PFSK-1 (cell line): ENCODE data around the gene F5.

Source experiments
- FOXP2 ChIP-seq: optimal IDR thresholded peaks from 2 replicates; pipeline ENCODE3; 2011; ENCODE audit warnings: borderline replicate concordance, control low read depth, inconsistent platforms; ENCODE audit not compliant: insufficient read depth; ENCODE audit errors: extremely low read length, extremely low read depth
- POLR2AphosphoS5 ChIP-seq: IDR thresholded peaks from 2 replicates; pipeline ENCODE4 v1.6.1; 2012; ENCODE audit warnings: low read depth, mild to moderate bottlenecking, control low read depth, low read length, moderate library complexity
- SIN3A ChIP-seq: IDR thresholded peaks from 2 replicates; pipeline ENCODE4 v1.6.1; 2012; ENCODE audit warnings: mild to moderate bottlenecking, low read length, moderate library complexity, borderline replicate concordance; ENCODE audit not compliant: insufficient read depth
- TAF1 ChIP-seq: IDR thresholded peaks from 2 replicates; pipeline ENCODE4 v1.6.1; 2012; ENCODE audit warnings: low read length, control low read depth, borderline replicate concordance; ENCODE audit not compliant: insufficient read depth
- TF ChIP-seq, protein P1 (sequence below), 2 experiments: IDR thresholded peaks; 2 replicates each; pipeline versions ENCODE4 v1.6.1 to v1.8.0; 2011 to 2012; ENCODE audit warnings: low read depth in 2 of 2, low read length in 2 of 2, control low read depth in 1 of 2, inconsistent platforms in 1 of 2, mild to moderate bottlenecking in 1 of 2, moderate library complexity in 1 of 2; ENCODE audit not compliant: insufficient read depth in 1 of 2

F5 gene

DNA sequence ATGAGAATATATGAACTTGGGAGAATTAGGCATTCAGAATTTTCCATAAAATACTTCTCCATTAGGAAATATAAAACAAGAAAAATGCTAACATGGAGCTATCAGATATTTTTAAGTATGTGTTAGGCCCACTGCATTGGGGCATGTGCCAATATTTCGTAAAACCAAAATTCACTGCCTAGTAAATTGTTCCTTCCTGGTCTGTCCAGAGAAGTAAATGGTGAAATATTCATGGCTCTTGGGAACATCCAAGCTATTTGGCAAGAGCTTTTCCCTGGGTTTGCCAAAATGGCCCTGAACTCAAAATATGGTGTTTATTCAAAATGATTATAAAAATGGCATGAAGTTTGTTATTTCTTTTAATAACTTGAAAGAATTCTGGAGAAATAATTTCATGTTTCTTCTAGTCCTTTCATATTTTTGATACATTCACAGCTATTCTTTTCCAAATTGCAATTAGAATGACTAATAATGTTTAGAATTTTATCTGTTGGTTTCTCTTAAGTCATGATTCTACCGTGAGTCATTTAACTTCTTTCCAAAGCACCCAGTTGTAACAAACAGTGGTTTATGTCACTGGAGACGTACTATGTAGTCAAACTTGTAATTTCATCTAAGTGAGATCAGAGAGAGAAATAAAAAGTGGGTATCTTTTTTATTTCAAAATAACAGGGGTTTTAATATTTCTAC is 74.8 kb downstream of the F5 start:
- TF ChIP-seq, protein P1, sequence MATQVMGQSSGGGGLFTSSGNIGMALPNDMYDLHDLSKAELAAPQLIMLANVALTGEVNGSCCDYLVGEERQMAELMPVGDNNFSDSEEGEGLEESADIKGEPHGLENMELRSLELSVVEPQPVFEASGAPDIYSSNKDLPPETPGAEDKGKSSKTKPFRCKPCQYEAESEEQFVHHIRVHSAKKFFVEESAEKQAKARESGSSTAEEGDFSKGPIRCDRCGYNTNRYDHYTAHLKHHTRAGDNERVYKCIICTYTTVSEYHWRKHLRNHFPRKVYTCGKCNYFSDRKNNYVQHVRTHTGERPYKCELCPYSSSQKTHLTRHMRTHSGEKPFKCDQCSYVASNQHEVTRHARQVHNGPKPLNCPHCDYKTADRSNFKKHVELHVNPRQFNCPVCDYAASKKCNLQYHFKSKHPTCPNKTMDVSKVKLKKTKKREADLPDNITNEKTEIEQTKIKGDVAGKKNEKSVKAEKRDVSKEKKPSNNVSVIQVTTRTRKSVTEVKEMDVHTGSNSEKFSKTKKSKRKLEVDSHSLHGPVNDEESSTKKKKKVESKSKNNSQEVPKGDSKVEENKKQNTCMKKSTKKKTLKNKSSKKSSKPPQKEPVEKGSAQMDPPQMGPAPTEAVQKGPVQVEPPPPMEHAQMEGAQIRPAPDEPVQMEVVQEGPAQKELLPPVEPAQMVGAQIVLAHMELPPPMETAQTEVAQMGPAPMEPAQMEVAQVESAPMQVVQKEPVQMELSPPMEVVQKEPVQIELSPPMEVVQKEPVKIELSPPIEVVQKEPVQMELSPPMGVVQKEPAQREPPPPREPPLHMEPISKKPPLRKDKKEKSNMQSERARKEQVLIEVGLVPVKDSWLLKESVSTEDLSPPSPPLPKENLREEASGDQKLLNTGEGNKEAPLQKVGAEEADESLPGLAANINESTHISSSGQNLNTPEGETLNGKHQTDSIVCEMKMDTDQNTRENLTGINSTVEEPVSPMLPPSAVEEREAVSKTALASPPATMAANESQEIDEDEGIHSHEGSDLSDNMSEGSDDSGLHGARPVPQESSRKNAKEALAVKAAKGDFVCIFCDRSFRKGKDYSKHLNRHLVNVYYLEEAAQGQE (IDR thresholded peaks at IDR 0.05; ENCODE audit: insufficient read depth in 1 of 2, low read depth in 2 of 2, low read length in 2 of 2), result no peak
- TF ChIP-seq SIN3A (no peak), POLR2AphosphoS5 (no peak), FOXP2 (no peak), TAF1 (no peak)

- TF ChIP-seq, protein P1 (IDR thresholded peaks at IDR 0.05; ENCODE audit: insufficient read depth in 1 of 2, low read depth in 2 of 2, low read length in 2 of 2), result no peak
- no peak for TF ChIP-seq TAF1
- no peak for TF ChIP-seq SIN3A
- no peak for TF ChIP-seq FOXP2
- TF ChIP-seq POLR2AphosphoS5, result no peak
Measured at GRCh38 chr1:169510060-169510459, 76.2 kb downstream of the F5 start.

DNA sequence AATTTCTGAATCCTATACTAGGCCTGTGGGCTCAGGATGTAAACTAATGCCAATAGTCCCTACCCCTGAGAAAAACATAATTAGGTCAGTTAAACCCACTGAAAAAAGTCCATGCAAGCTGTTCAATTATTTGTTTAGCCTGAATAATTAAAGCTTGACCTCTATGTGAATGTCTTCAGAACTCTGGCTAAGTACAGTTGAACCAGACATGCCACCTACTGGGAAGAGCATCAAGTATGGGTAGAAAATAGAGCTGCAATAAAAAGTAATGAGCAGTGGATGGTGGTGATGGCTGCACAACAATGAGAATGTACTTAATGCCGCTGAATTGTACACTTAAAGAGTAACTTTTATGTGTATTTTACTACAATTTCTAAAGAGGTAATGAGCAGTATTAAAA is 76.9 kb downstream of the F5 start:
- TF ChIP-seq, protein P1 (IDR thresholded peaks at IDR 0.05; ENCODE audit: insufficient read depth in 1 of 2, low read depth in 2 of 2, low read length in 2 of 2), result no peak
- TF ChIP-seq FOXP2, result no peak
- TF ChIP-seq SIN3A, result no peak
- no peak for TF ChIP-seq TAF1
- TF ChIP-seq POLR2AphosphoS5, result no peak

GRCh38 chr1:169508432-169509338 is 77.6 kb downstream of the F5 start:
- TF ChIP-seq TAF1, result no peak
- no peak for TF ChIP-seq SIN3A
- TF ChIP-seq FOXP2, result no peak
- TF ChIP-seq POLR2AphosphoS5, result no peak
- TF ChIP-seq, protein P1 (IDR thresholded peaks at IDR 0.05; ENCODE audit: insufficient read depth in 1 of 2, low read depth in 2 of 2, low read length in 2 of 2), result no peak
